WTC11 (cell line): ENCODE data around the gene ASTN2. TPM values are rescaled to one million over a fixed set of nuclear protein-coding genes. Genes with fewer than 3 reads are reported as not detected.

Experiments
- ATAC-seq: fragments of 200-7000 bp; cut with Tn5 transposase; 2 replicates; pipeline ENCODE4 v1.10.0; 2021; ENCODE audit warnings: mild to moderate bottlenecking, moderate library complexity
- CTCF ChIA-PET: fragments of 300-600 bp; sonication (Branson Sonifier 250); formaldehyde crosslinking; loops from one replicate; lab custom pipeline; 2021; ENCODE audit warnings: antibody characterized with exemption; lab: Charles Lee
- POLR2A ChIA-PET: fragments of 350-600 bp; sonication (Branson Sonifier 250); formaldehyde crosslinking; loops from one replicate; lab custom pipeline; 2021; ENCODE audit warnings: antibody characterized with exemption; lab: Charles Lee
- DNase-seq: peaks from one replicate; pipeline ENCODE4 v3.0.0; 2021; ENCODE audit warnings: low spot score
- H3K27ac Mint-ChIP-seq: 2 replicates; pipeline ENCODE4 v1.8.0; 2021; ENCODE audit warnings: mixed read lengths
- H3K27me3 Mint-ChIP-seq: 2 replicates; pipeline ENCODE4 v1.8.0; 2021; ENCODE audit warnings: low read depth, mild to moderate bottlenecking, moderate library complexity, mixed read lengths
- H3K36me3 Mint-ChIP-seq: 2 replicates; pipeline ENCODE4 v1.8.0; 2021; ENCODE audit warnings: mixed read lengths
- H3K4me1 Mint-ChIP-seq: 2 replicates; pipeline ENCODE4 v1.8.0; 2022; ENCODE audit warnings: mixed read lengths
- H3K4me3 Mint-ChIP-seq: 2 replicates; pipeline ENCODE4 v1.8.0; 2021; ENCODE audit warnings: mild to moderate bottlenecking, moderate library complexity, mixed read lengths
- H3K9me3 Mint-ChIP-seq: 2 replicates; pipeline ENCODE4 v1.8.0; 2021; ENCODE audit warnings: mixed read lengths
- ARID4B ChIP-seq: sonication (generic); formaldehyde crosslinking; IDR thresholded peaks from 2 replicates; pipeline ENCODE4 v1.8.0; 2023; ENCODE audit warnings: missing genetic modification reagents, mild to moderate bottlenecking, borderline replicate concordance
- CBFB ChIP-seq: sonication (generic); formaldehyde crosslinking; IDR thresholded peaks from 2 replicates; pipeline ENCODE4 v1.8.1; 2022; ENCODE audit warnings: mild to moderate bottlenecking, low read depth, missing genetic modification reagents
- FOXJ3 ChIP-seq: sonication (generic); formaldehyde crosslinking; IDR thresholded peaks from 2 replicates; pipeline ENCODE4 v1.9.0; 2021; ENCODE audit warnings: missing genetic modification reagents, mild to moderate bottlenecking, borderline replicate concordance
- IRF1 ChIP-seq: sonication (generic); formaldehyde crosslinking; IDR thresholded peaks from 2 replicates; pipeline ENCODE4 v1.8.0; 2023; ENCODE audit warnings: missing genetic modification reagents
- IRF2 ChIP-seq: sonication (generic); formaldehyde crosslinking; IDR thresholded peaks from 2 replicates; pipeline ENCODE4 v1.8.0; 2022; ENCODE audit warnings: low read depth, missing genetic modification reagents, borderline replicate concordance
- ZNF423 ChIP-seq: fragments of 250-450 bp; sonication (Bioruptor Pico); IDR thresholded peaks from 2 replicates; pipeline ENCODE4 v2.1.2; 2022; ENCODE audit warnings: mild to moderate bottlenecking, moderate library complexity
- total RNA-seq: library from RNA; stranded (reverse); gene quantifications from 3 replicates; pipeline ENCODE4 v1.2.3, GENCODE V29; 2021
- TF ChIP-seq, protein P1 (sequence below): sonication (generic); formaldehyde crosslinking; conservative IDR thresholded peaks from 2 replicates; pipeline ENCODE4 v1.8.1; 2022; ENCODE audit warnings: mild to moderate bottlenecking, missing genetic modification reagents
- TF ChIP-seq, protein P2 (sequence below): fragments of 250-450 bp; sonication (Bioruptor Pico); IDR thresholded peaks from 2 replicates; pipeline ENCODE4 v1.9.0; 2021; ENCODE audit warnings: mild to moderate bottlenecking
- TF ChIP-seq, protein P3 (sequence below): sonication (generic); formaldehyde crosslinking; IDR thresholded peaks from 2 replicates; pipeline ENCODE4 v1.8.0; 2022; ENCODE audit warnings: missing genetic modification reagents

Gene ASTN2
- total RNA-seq, 1 experiment from 2014 or later, result 16.2 TPM

DNA sequence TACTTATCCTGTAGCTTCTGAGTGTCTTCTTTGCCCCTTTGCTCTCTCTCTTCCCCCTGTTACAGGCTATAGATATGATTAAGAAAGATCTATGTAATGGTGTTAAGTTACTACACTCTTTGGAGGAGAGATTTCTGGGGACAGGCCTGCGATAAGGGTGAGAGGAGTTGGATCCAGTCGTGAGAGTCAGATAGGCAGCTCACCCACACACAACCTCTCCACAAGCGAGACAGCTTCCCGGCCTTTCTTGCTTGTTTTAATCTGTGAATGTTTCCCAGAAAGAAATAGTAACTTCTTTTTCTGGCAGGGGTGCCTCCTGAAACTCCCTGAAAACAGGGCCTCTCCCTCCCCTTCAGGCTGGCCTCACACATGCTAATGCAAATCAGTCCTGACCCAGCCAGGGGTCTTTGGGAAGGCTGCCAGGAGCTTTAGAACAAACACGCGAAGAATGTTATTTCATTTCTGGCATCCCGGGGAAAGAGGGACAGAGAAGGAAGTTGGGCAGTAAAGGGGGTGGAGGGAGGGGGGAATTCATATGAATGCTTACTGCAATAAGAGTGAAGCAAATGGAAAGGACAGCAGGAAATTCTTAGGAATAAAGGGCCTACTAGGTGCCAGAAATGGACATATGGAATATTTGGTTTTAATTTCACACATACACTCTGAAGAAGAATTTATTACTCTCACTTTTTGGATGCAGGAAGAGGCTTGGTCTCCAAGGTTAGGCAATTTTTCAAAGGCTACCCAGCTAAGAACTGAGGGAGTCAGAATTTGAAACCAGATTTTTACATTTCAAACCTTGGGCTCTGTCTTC lies 943.6 kb downstream of the ASTN2 start (continued):
- TF ChIP-seq, protein P1, sequence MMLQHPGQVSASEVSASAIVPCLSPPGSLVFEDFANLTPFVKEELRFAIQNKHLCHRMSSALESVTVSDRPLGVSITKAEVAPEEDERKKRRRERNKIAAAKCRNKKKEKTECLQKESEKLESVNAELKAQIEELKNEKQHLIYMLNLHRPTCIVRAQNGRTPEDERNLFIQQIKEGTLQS, result no peak
- TF ChIP-seq FOXJ3 (CRISPR knock-in tag) (no peak), IRF2 (CRISPR knock-in tag) (no peak)
- TF ChIP-seq, protein P2, sequence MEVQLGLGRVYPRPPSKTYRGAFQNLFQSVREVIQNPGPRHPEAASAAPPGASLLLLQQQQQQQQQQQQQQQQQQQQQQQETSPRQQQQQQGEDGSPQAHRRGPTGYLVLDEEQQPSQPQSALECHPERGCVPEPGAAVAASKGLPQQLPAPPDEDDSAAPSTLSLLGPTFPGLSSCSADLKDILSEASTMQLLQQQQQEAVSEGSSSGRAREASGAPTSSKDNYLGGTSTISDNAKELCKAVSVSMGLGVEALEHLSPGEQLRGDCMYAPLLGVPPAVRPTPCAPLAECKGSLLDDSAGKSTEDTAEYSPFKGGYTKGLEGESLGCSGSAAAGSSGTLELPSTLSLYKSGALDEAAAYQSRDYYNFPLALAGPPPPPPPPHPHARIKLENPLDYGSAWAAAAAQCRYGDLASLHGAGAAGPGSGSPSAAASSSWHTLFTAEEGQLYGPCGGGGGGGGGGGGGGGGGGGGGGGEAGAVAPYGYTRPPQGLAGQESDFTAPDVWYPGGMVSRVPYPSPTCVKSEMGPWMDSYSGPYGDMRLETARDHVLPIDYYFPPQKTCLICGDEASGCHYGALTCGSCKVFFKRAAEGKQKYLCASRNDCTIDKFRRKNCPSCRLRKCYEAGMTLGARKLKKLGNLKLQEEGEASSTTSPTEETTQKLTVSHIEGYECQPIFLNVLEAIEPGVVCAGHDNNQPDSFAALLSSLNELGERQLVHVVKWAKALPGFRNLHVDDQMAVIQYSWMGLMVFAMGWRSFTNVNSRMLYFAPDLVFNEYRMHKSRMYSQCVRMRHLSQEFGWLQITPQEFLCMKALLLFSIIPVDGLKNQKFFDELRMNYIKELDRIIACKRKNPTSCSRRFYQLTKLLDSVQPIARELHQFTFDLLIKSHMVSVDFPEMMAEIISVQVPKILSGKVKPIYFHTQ (CRISPR knock-in tag), result no peak

- CTCF ChIA-PET, result interaction anchor here (1.5 to 4.3 kb wide), 2 partner anchors 25 to 121 kb away, joined by 3 to 24 read pairs; no protein-coding TSS in a partner anchor
- TF ChIP-seq, protein P1, result no peak
- TF ChIP-seq, protein P3, sequence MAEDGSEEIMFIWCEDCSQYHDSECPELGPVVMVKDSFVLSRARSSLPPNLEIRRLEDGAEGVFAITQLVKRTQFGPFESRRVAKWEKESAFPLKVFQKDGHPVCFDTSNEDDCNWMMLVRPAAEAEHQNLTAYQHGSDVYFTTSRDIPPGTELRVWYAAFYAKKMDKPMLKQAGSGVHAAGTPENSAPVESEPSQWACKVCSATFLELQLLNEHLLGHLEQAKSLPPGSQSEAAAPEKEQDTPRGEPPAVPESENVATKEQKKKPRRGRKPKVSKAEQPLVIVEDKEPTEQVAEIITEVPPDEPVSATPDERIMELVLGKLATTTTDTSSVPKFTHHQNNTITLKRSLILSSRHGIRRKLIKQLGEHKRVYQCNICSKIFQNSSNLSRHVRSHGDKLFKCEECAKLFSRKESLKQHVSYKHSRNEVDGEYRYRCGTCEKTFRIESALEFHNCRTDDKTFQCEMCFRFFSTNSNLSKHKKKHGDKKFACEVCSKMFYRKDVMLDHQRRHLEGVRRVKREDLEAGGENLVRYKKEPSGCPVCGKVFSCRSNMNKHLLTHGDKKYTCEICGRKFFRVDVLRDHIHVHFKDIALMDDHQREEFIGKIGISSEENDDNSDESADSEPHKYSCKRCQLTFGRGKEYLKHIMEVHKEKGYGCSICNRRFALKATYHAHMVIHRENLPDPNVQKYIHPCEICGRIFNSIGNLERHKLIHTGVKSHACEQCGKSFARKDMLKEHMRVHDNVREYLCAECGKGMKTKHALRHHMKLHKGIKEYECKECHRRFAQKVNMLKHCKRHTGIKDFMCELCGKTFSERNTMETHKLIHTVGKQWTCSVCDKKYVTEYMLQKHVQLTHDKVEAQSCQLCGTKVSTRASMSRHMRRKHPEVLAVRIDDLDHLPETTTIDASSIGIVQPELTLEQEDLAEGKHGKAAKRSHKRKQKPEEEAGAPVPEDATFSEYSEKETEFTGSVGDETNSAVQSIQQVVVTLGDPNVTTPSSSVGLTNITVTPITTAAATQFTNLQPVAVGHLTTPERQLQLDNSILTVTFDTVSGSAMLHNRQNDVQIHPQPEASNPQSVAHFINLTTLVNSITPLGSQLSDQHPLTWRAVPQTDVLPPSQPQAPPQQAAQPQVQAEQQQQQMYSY (CRISPR knock-in tag), result no peak
- TF ChIP-seq CBFB (no peak), ARID4B (no peak), IRF1 (CRISPR knock-in tag) (no peak), ZNF423 (CRISPR knock-in tag) (no peak)
- H3K9me3 Mint-ChIP-seq, result peaks cover 4% of the 10 kb centered on the region; the same call in 1 of the 2 replicates
Observed at GRCh38 chr9:116468793-116469527, 945.9 kb downstream of the ASTN2 start.

More at GRCh38 chr9:116468793-116469527, 945.9 kb downstream of the ASTN2 start:
- DNase-seq (no peak), ATAC-seq (no peak)
- no peaks in the 10 kb centered on the region for H3K27me3 Mint-ChIP-seq
- no peak overlapping the region for H3K27ac Mint-ChIP-seq
- H3K4me3 Mint-ChIP-seq, result no peak overlapping the region
- H3K4me1 Mint-ChIP-seq, result peaks cover 62% of the 10 kb centered on the region
- H3K36me3 Mint-ChIP-seq, result peaks cover 5% of the 10 kb centered on the region; the same call in 1 of the 2 replicates
- POLR2A ChIA-PET, result no interaction called here
